K562 (cell line): Measurements from ENCODE around the gene YY1AP1. TPM values are rescaled to one million over a fixed set of nuclear protein-coding genes. Genes with fewer than 3 reads are reported as not detected.
"Not testable (repeated sequence)": the region's sequence is repeated elsewhere in the genome, so short reads cannot be mapped to it uniquely, and the experiment has no call there.

ENCODE experiments used
- ATAC-seq: fragments of 200-7000 bp; cut with Tn5 transposase; 3 replicates; pipeline ENCODE4 v1.9.1; 2020; ENCODE audit warnings: moderate library complexity
- BruUV-seq: library from RNA; stranded (reverse); fragments of 400-500 nt; replicated peaks from 2 replicates; lab custom pipeline; 2021; lab: Mats Ljungman, UMichigan
- CTCF ChIA-PET: fragments of 300-600 bp; formaldehyde crosslinking; extraction: SDS; loops from one replicate; lab custom pipeline; 2021; ENCODE audit warnings: low intra/inter-chr PET ratio; lab: Yijun Ruan, JAX
- POLR2A ChIA-PET: fragments of 300-600, 350-650 bp; sonication (Branson Sonifier 250); formaldehyde crosslinking; extraction: SDS; loops from one replicate; lab custom pipeline; 2021; ENCODE audit warnings: antibody characterized with exemption, inconsistent platforms; lab: Yijun Ruan, JAX
- DNase-seq, 4 experiments: peaks; one replicate each; pipeline versions ENCODE4 v3.0.0 to v3.0.0-alpha.2; 2011 to 2018; ENCODE audit warnings: low spot score in 3 of 4, mixed read lengths in 3 of 4; ENCODE audit errors: extremely low read depth in 1 of 4
- FAIRE-seq: peaks from 2 replicates; lab custom pipeline; 2011; peaks lifted over from hg19 to GRCh38; lab: Jason Lieb, UNC
- H2AFZ ChIP-seq: 2 replicates; pipeline ENCODE4 v1.6.0; 2011; ENCODE audit warnings: low read depth, low read length, control low read depth, inconsistent platforms
- H3K27ac ChIP-seq: fragments of 200-600 bp; 3 replicates; pipeline ENCODE4 v1.8.0; 2011; ENCODE audit warnings: low read depth, mild to moderate bottlenecking, control low read depth, inconsistent platforms, low read length, moderate library complexity, mixed read lengths; ENCODE audit errors: extremely low read depth
- H3K27me3 ChIP-seq, 2 experiments: fragments of 300-600 bp in 1 of 2; 2 replicates in 1 of 2; 3 replicates in 1 of 2; pipeline versions ENCODE4 v1.6.0 to v1.8.0; 2011; ENCODE audit warnings: inconsistent platforms in 2 of 2, low read length in 2 of 2, mild to moderate bottlenecking in 1 of 2, mixed read lengths in 1 of 2, moderate library complexity in 1 of 2; ENCODE audit not compliant: control insufficient read depth in 2 of 2, insufficient read depth in 2 of 2
- H3K36me3 ChIP-seq: fragments of 300-600 bp; 3 replicates; pipeline ENCODE4 v1.8.0; 2011; ENCODE audit warnings: mild to moderate bottlenecking, low read length, inconsistent platforms; ENCODE audit not compliant: control insufficient read depth, insufficient read depth
- H3K4me1 ChIP-seq, 2 experiments: fragments of 200-600 bp in 1 of 2; replicated peaks in 1 of 2; 2 replicates in 1 of 2; 3 replicates in 1 of 2; pipeline versions ENCODE4 v1.5.1 to v1.8.0; 2011; ENCODE audit warnings: inconsistent platforms in 2 of 2, low read length in 2 of 2, mild to moderate bottlenecking in 1 of 2, mixed read lengths in 1 of 2, moderate library complexity in 1 of 2; ENCODE audit not compliant: control insufficient read depth in 2 of 2, insufficient read depth in 2 of 2
- H3K4me2 ChIP-seq: 2 replicates; pipeline ENCODE4 v1.6.1; 2011; ENCODE audit warnings: low read length, control low read depth, inconsistent platforms, mixed read lengths; ENCODE audit not compliant: insufficient read depth
- H3K4me3 ChIP-seq: fragments of 200-600 bp; sonication (generic), shearing (Covaris generic); 2 replicates; pipeline ENCODE4 v1.5.1; 2016; ENCODE audit warnings: control low read depth, inconsistent platforms
- H3K79me2 ChIP-seq: fragments of 200-600 bp; 3 replicates; pipeline ENCODE4 v1.8.0; 2011; ENCODE audit warnings: low read length, inconsistent platforms; ENCODE audit not compliant: control insufficient read depth, insufficient read depth
- H3K9ac ChIP-seq, 2 experiments: 2 replicates each; pipeline versions ENCODE4 v1.6.0 to v1.6.1; 2011; ENCODE audit warnings: low read depth in 2 of 2, low read length in 2 of 2, control low read depth in 1 of 2, inconsistent platforms in 1 of 2, mild to moderate bottlenecking in 1 of 2, mixed read lengths in 1 of 2; ENCODE audit not compliant: insufficient read depth in 1 of 2
- H3K9me1 ChIP-seq: one replicate; pipeline ENCODE4 v1.6.0; 2011; ENCODE audit warnings: inconsistent platforms, mild to moderate bottlenecking, low read length, moderate library complexity; ENCODE audit not compliant: control insufficient read depth, insufficient read depth
- H3K9me3 ChIP-seq: replicated peaks from 2 replicates; pipeline ENCODE4 v1.5.1; 2011; ENCODE audit warnings: low read depth, low read length, inconsistent platforms; ENCODE audit not compliant: control insufficient read depth, insufficient read depth
- H4K20me1 ChIP-seq: replicated peaks from 2 replicates; pipeline ENCODE4 v1.6.1; 2011; ENCODE audit warnings: low read length, inconsistent platforms, mixed read lengths; ENCODE audit not compliant: control insufficient read depth, insufficient read depth
- ELK1 ChIP-seq: sonication (generic); formaldehyde crosslinking; IDR thresholded peaks from 2 replicates; pipeline ENCODE4 v1.8.1; 2022; ENCODE audit warnings: missing genetic modification reagents
- MIER1 ChIP-seq: fragments of 450-650 bp; IDR thresholded peaks from 2 replicates; pipeline ENCODE4 v1.6.1; 2016; ENCODE audit warnings: antibody characterized with exemption, mild to moderate bottlenecking, low read depth
- PBX2 ChIP-seq, 2 experiments: IDR thresholded peaks in 1 of 2; conservative IDR thresholded peaks in 1 of 2; 2 replicates each; pipeline ENCODE4 v1.6.1; 2016; ENCODE audit warnings: low read depth in 2 of 2, mild to moderate bottlenecking in 1 of 2, missing compliant biosample characterization in 1 of 2, missing genetic modification characterization in 1 of 2, moderate library complexity in 1 of 2
- PKNOX1 ChIP-seq: fragments of 450-650 bp; IDR thresholded peaks from 2 replicates; pipeline ENCODE4 v1.6.1; 2016
- STAT5B ChIP-seq: fragments of 250-450 bp; sonication (Bioruptor Pico); IDR thresholded peaks from 2 replicates; pipeline ENCODE4 v1.8.0; 2021; ENCODE audit warnings: mild to moderate bottlenecking, inconsistent platforms
- WGBS: fragments of 100-300 bp; shearing (Covaris generic); methylation state at CpG from one replicate; pipeline ENCODE4 v1.1.6; 2016; ENCODE audit warnings: low coverage, mixed read lengths; ENCODE audit not compliant: insufficient coverage; ENCODE audit errors: missing lambda C conversion rate; 5-methylcytosine and 5-hydroxymethylcytosine counted together
- in situ Hi-C: fragments of 300-500 bp; cut with MboI; formaldehyde crosslinking; loops from 4 replicates; pipeline ENCODE4 v1.15.0; 2018; ENCODE audit warnings: inconsistent platforms, mixed read lengths
- intact Hi-C: fragments of 100-400 bp; cut with micrococcal nuclease; formaldehyde crosslinking; loops from 2 replicates; pipeline ENCODE4 v1.14.2; 2022
- polyA plus RNA-seq, 8 experiments: library from polyadenylated mRNA; depleted of rRNA in 4 of 8; stranded (reverse) in 5 of 8; unstranded in 3 of 8; fragments of >200 nt; fragmentation: Nextera tagmentation in 2 of 8; fragmentation: Illumina TruSeq in 1 of 8; extraction: Ambion mirVana in 2 of 8; extraction: Trizol in 1 of 8; gene quantifications; 2 replicates each; pipeline versions ENCODE4 v1.2.1 to v1.2.3, GENCODE V29; 2011 to 2014; ENCODE audit warnings: inconsistent platforms in 1 of 8, missing spikeins in 1 of 8
- total RNA-seq, 7 experiments: library from RNA; depleted of rRNA in 6 of 7; stranded (reverse); fragments of >200 nt in 6 of 7; fragmentation: Illumina TruSeq in 2 of 7; extraction: Trizol in 2 of 7; gene quantifications; 2 replicates each; pipeline versions ENCODE4 v1.2.1 to v1.2.3, GENCODE V29; 2011 to 2021; ENCODE audit warnings: low replicate concordance in 1 of 7

The YY1AP1 gene
- total and polyA plus RNA-seq, 9 of the 15 experiments (the other 6 are each of a cell fraction or from before 2014, with no cell fraction given), result 18.4 to 90.7 (median 42.9) TPM

GRCh38 chr1:155669233-155670162 is 19.1 kb downstream of the YY1AP1 start:
- Histone ChIP-seq H3K36me3 (peaks cover 86% of the 10 kb centered on the region), H3K27me3 (no peaks in the 10 kb centered on the region), H4K20me1 (no peaks in the 10 kb centered on the region), H2AFZ (no peak overlapping the region), H3K4me3 (no peak overlapping the region), H3K9me3 (no peaks in the 10 kb centered on the region), H3K9me1 (no peaks in the 10 kb centered on the region), H3K79me2 (no peaks in the 10 kb centered on the region; the same call in 2 of the 3 replicates), H3K4me2 (no peak overlapping the region), H3K9ac (no peak overlapping the region), H3K4me1 (no peaks in the 10 kb centered on the region), H3K27ac (no peak overlapping the region)
- WGBS, result 96% methylated on average over 5 of the region's 5 CpGs
- FAIRE-seq (no peak), ATAC-seq (no peak), DNase-seq (no peak)
- no TSS peak for BruUV-seq
- in situ Hi-C loops, result no loop called here
- ChIA-PET CTCF (no interaction called here), POLR2A (interaction anchor here (0.6 to 1.6 kb wide), 5 partner anchors 10 to 418 kb away, joined by 3 to 4 read pairs (median 3); no protein-coding TSS in a partner anchor)
- intact Hi-C loops, result no loop called here
- TF ChIP-seq MIER1, result no peak
- no peak for TF ChIP-seq ELK1 (CRISPR knock-in tag)
- TF ChIP-seq PBX2 (CRISPR knock-in tag; IDR thresholded peaks at IDR 0.05; ENCODE audit: low read depth), result no peak
- TF ChIP-seq PBX2 (tag; conservative IDR thresholded peaks at IDR 0.05; ENCODE audit: low read depth), result 0 out of 2 replicates have a peak, but pooled peaks have one; percentile 35
- peak; percentile 11; the same call in 1 of the 2 replicates for TF ChIP-seq PKNOX1
- no peak for TF ChIP-seq STAT5B (CRISPR knock-in tag)

GRCh38 chr1:155661239-155661638 is 27.3 kb downstream of the YY1AP1 start:
- FAIRE-seq, result peak; percentile 79
- 96% methylated on average over 2 of the region's 4 CpGs for WGBS

More at GRCh38 chr1:155661239-155661638, 27.3 kb downstream of the YY1AP1 start:
- intact Hi-C loops, H3K9me1 ChIP-seq, H4K20me1 ChIP-seq, H3K9ac ChIP-seq, H2AFZ ChIP-seq, H3K4me1 ChIP-seq, H3K4me2 ChIP-seq, H3K9me3 ChIP-seq, H3K27me3 ChIP-seq, in situ Hi-C loops, POLR2A ChIA-PET, DNase-seq, ATAC-seq, H3K79me2 ChIP-seq, H3K27ac ChIP-seq, H3K4me3 ChIP-seq, CTCF ChIA-PET, BruUV-seq: not testable (repeated sequence)
- peaks cover 66% of the 10 kb centered on the region for H3K36me3 ChIP-seq
